Ovary (tissue), 3 donors: ENCODE measurements around the gene MT1G.

ENCODE experiments used
- POLR2A ChIP-seq: fragments of 450-650 bp; IDR thresholded peaks from one replicate; pipeline ENCODE4 v1.6.1; 2017; ENCODE audit warnings: antibody characterized with exemption, mild to moderate bottlenecking, moderate library complexity
- TF ChIP-seq, protein P1 (sequence below), 3 donors: fragments of 450-650 bp in 2 of 3; fragments of 200-600 bp in 1 of 3; IDR thresholded peaks; one replicate each; pipeline versions ENCODE4 v1.5.1 to v1.8.0; 2016 to 2022; ENCODE audit warnings: antibody characterized with exemption in 3 of 3, mild to moderate bottlenecking in 1 of 3
- donor health status: DM: no; HTN: no; CAD: no.

DNA sequence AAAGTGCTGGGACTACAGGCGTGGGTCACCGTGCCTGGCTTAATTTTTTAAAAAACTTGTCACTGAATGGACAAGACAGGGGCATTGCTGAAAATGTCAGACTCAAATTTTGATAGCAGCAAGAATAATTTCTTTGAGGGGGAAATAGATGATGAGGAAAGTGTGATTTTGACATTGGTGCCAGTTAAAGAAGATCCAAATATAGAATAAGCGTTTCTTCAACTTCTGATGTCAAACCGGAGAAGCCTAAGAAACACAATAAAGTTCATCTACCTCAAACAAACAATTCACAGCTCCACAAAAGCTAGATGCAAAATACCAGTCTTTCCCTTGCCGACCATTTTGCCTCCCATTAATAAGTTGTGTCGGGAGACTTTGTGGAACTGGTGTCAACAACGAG is 18.9 kb upstream of the MT1G start:
- no peak for TF ChIP-seq POLR2A
- TF ChIP-seq, protein P1, sequence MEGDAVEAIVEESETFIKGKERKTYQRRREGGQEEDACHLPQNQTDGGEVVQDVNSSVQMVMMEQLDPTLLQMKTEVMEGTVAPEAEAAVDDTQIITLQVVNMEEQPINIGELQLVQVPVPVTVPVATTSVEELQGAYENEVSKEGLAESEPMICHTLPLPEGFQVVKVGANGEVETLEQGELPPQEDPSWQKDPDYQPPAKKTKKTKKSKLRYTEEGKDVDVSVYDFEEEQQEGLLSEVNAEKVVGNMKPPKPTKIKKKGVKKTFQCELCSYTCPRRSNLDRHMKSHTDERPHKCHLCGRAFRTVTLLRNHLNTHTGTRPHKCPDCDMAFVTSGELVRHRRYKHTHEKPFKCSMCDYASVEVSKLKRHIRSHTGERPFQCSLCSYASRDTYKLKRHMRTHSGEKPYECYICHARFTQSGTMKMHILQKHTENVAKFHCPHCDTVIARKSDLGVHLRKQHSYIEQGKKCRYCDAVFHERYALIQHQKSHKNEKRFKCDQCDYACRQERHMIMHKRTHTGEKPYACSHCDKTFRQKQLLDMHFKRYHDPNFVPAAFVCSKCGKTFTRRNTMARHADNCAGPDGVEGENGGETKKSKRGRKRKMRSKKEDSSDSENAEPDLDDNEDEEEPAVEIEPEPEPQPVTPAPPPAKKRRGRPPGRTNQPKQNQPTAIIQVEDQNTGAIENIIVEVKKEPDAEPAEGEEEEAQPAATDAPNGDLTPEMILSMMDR (IDR thresholded peaks at IDR 0.05) = no peak
